GM12892 (cell line): Measurements from ENCODE around the gene SPEM2.

Experiments
- POLR2A ChIP-seq: IDR thresholded peaks from 2 replicates; pipeline ENCODE4 v1.6.1; 2011; ENCODE audit warnings: low read depth, low read length, control low read depth
- POLR2AphosphoS5 ChIP-seq: IDR thresholded peaks from 2 replicates; pipeline ENCODE4 v1.6.1; 2011; ENCODE audit warnings: low read depth, low read length, control low read depth

DNA sequence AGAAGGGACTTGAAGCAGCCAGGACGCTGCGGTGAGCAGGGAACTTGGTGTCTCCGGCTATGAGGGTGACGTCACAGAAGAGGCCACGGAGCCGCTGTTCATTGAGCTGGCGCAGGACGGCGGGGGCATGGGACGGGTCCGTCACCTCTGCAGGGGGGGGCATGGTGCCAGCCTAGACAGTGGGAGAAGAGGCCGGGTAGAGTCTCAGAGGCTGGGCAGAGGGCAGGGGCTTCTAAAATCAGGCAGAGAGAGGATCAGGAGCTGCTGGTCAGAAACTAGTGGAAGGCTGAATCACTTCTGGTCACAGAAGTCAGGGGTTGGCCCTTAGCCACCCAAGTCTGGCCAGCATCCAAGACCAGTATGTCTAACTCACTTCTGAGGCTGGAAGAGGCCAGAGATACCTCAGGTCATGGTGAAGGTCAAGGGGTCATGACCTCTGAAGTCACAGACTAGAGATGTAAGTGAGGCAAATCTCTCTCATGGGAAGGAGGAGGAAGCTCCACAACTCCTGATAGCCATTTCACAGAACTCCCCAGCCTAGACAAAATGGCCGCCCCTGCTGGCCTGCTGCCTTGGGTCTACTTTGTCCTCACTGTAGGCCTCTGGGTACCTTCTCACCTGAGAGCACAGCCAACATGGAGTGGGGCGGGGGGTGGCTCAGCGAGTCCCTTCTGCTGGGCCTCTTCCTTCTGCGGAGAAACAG is 41.4 kb downstream of the SPEM2 start:
- TF ChIP-seq POLR2AphosphoS5 (no peak), POLR2A (no peak)
